Right atrium auricular region (tissue), 2 donors: ENCODE results near the gene PARP6. TPM values are rescaled to one million over a fixed set of nuclear protein-coding genes. Genes with fewer than 3 reads are reported as not detected.

Experiments used
- DNase-seq: peaks from one replicate; pipeline ENCODE4 v3.0.0-alpha.2; 2019; ENCODE audit warnings: low spot score
- H3K27ac ChIP-seq, 2 donors: fragments of 200-600 bp; sonication (generic); 1 replicate in 1 of 2; 2 replicates in 1 of 2; pipeline ENCODE4 v1.5.1; 2016 to 2019
- H3K27me3 ChIP-seq, 2 donors: fragments of 200-600 bp; sonication (generic); one replicate each; pipeline versions ENCODE4 v1.5.1 to v1.6.0; 2017 to 2019
- H3K36me3 ChIP-seq: fragments of 200-600 bp; sonication (generic); one replicate; pipeline ENCODE4 v1.5.1; 2016
- H3K4me1 ChIP-seq, 2 donors: fragments of 200-600 bp; sonication (generic); one replicate each; pipeline versions ENCODE4 v1.5.1 to v1.6.0; 2017 to 2019
- H3K4me3 ChIP-seq, 2 donors: fragments of 200-600 bp; sonication (generic); 1 replicate in 1 of 2; 2 replicates in 1 of 2; pipeline ENCODE4 v1.5.1; 2017 to 2019; ENCODE audit warnings: mild to moderate bottlenecking in 1 of 2, moderate library complexity in 1 of 2
- H3K9me3 ChIP-seq, 2 donors: fragments of 200-600 bp; sonication (generic); one replicate each; pipeline ENCODE4 v1.5.1; 2019
- total RNA-seq, 2 donors: library from RNA; depleted of rRNA; stranded (reverse); fragments of >200 nt; gene quantifications; one replicate each; pipeline ENCODE4 v1.1.0, GENCODE V29; 2016
- TF ChIP-seq, protein P1 (sequence below), 2 donors: fragments of 200-600 bp; sonication (generic); IDR thresholded peaks; one replicate each; pipeline ENCODE4 v1.5.1; 2019; ENCODE audit warnings: antibody characterized with exemption in 2 of 2

Gene PARP6
- total RNA-seq, 2 donors from 2014 or later = 29.9 to 44.1 TPM

DNA sequence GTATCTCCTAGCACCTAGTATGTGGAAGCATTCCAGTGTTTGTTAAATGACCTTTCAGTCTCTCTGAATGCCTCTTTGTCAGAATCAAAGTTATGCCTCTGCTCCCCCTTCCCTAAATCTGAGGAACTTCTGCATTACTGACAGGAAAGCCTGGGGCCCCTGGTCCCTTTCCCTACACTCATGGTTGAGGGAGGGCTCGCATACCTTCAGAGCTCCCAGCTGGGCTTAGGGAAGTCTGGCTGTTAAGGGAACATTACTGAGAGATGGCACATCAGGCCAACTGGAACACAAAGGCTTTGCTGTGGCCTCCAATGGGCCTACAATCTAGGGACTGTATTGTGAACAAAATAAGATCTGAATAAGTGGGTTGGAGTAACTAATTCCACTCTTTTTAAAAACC lies 51.7 kb downstream of the PARP6 start:
- no peaks in the 10 kb centered on the region for H3K27me3 ChIP-seq
- DNase-seq = no peak
- H3K9me3 ChIP-seq = no peaks in the 10 kb centered on the region
- TF ChIP-seq, protein P1, sequence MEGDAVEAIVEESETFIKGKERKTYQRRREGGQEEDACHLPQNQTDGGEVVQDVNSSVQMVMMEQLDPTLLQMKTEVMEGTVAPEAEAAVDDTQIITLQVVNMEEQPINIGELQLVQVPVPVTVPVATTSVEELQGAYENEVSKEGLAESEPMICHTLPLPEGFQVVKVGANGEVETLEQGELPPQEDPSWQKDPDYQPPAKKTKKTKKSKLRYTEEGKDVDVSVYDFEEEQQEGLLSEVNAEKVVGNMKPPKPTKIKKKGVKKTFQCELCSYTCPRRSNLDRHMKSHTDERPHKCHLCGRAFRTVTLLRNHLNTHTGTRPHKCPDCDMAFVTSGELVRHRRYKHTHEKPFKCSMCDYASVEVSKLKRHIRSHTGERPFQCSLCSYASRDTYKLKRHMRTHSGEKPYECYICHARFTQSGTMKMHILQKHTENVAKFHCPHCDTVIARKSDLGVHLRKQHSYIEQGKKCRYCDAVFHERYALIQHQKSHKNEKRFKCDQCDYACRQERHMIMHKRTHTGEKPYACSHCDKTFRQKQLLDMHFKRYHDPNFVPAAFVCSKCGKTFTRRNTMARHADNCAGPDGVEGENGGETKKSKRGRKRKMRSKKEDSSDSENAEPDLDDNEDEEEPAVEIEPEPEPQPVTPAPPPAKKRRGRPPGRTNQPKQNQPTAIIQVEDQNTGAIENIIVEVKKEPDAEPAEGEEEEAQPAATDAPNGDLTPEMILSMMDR (IDR thresholded peaks at IDR 0.05) = no peak
- peaks cover 0 to 51% of the 10 kb centered on the region in 2 donors for H3K4me1 ChIP-seq
- no peak overlapping the region for H3K4me3 ChIP-seq
- peak overlapping the region; percentile 0 to 11 for H3K27ac ChIP-seq
- peaks cover 49% of the 10 kb centered on the region for H3K36me3 ChIP-seq

DNA sequence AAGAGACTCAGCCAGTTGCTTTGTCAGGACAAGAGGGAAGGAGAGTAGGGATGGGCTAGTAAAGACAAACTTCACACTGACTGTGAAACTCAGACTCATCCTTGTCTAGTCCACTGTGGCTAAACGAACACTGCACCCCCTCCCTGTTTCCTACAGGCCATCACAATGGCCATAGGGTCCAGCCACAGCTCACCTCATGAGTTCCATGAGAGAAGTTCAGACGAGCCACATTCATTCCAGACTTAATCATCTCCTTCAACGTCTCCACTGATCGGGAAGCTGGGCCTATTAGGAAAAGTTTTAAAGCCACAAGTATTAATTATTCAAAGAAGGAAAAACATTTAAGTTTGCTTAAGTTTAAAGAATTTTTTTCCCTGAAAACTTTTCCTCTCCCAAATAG lies 55.1 kb downstream of the PARP6 start:
- no peaks in the 10 kb centered on the region for H3K9me3 ChIP-seq
- TF ChIP-seq, protein P1 (IDR thresholded peaks at IDR 0.05) = no peak
- peaks cover 78% of the 10 kb centered on the region for H3K36me3 ChIP-seq
- peaks cover 0 to 30% of the 10 kb centered on the region in 2 donors for H3K4me1 ChIP-seq
- no peak overlapping the region for H3K4me3 ChIP-seq
- no peak overlapping the region for H3K27ac ChIP-seq
- H3K27me3 ChIP-seq = no peaks in the 10 kb centered on the region
- DNase-seq = no peak

DNA sequence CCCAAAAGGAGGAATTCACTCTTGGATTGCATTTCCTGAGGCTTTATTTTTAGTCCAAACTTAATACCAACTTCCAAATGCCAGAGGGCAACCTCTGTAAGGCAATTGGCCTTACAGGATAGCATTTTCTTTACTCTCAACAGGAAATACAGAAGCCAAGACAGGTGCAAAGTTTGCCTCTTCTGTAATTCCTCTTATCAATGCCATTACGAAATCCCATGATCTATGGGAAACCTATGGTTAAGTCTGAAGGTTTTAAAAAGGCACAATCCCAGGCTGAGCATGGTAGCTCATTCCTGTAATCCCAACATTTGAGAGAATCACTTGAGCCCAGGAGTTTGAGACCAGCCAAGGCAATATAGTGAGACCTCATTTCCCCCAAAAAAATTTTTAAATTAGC lies 56.3 kb downstream of the PARP6 start:
- Histone ChIP-seq H3K36me3 (peaks cover 89% of the 10 kb centered on the region), H3K27ac (no peak overlapping the region), H3K4me1 (peaks cover 0 to 23% of the 10 kb centered on the region in 2 donors), H3K27me3 (no peaks in the 10 kb centered on the region), H3K9me3 (no peaks in the 10 kb centered on the region), H3K4me3 (no peak overlapping the region)
- DNase-seq = no peak
- TF ChIP-seq, protein P1 (IDR thresholded peaks at IDR 0.05) = no peak

DNA sequence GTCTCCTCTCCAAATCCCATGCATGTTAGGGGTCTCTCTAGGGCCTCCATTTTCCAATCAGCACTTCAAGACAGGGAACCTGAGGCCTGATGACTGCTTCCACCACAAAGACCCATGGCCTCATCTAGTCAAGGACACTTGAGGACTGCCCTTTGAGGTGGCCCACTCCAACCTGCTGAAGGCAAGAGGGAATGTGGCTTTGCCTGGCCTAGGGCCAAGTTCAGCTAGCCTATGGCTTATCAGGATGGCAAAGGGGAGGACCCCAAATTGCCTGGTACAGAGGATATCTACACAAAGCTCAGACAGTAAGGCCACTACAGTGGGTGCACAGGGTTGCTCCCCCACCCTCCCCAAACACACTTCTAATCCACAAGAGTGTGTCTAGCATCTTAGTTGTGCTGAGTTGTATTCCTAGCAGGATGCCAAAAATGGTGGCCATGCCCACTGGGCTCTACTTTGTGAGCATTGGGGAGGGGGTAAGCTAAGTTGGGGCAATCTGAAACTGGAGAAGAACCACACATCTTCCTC lies 64.7 kb downstream of the PARP6 start:
- Histone ChIP-seq H3K27me3 (no peaks in the 10 kb centered on the region), H3K36me3 (peaks cover 100% of the 10 kb centered on the region), H3K4me3 (no peak overlapping the region), H3K4me1 (peaks cover 0 to 18% of the 10 kb centered on the region in 2 donors), H3K27ac (no peak overlapping the region), H3K9me3 (no peaks in the 10 kb centered on the region)
- DNase-seq = no peak
- TF ChIP-seq, protein P1 (IDR thresholded peaks at IDR 0.05) = no peak

DNA sequence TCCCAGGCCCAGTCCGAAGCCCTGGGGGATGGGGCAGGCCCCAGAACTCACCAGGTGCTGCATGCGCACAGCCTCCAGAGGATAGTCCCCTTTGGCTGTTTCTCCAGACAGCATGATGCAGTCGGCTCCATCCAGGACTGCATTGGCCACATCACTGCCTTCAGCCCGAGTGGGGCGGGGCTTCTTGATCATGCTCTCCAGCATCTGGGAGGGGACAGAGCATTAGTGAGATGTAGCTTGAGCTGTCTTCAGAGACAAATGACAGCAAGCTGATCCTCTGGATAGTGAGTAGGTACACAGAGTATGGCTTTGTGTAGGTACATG lies 65.7 kb downstream of the PARP6 start:
- no peak for DNase-seq
- peaks cover 0 to 27% of the 10 kb centered on the region in 2 donors for H3K4me1 ChIP-seq
- no peak overlapping the region for H3K27ac ChIP-seq
- peaks cover 100% of the 10 kb centered on the region for H3K36me3 ChIP-seq
- H3K9me3 ChIP-seq = no peaks in the 10 kb centered on the region
- no peaks in the 10 kb centered on the region for H3K27me3 ChIP-seq
- H3K4me3 ChIP-seq = no peak overlapping the region
- TF ChIP-seq, protein P1 (IDR thresholded peaks at IDR 0.05) = no peak
